ENCODE data around the gene CDK15. TPM values are rescaled to one million over a fixed set of nuclear protein-coding genes. Genes with fewer than 3 reads are reported as not detected.

The CDK15 gene
- total RNA-seq, 4 donors from 2014 or later = 0.11 to 0.29 TPM; not detected in 2

DNA sequence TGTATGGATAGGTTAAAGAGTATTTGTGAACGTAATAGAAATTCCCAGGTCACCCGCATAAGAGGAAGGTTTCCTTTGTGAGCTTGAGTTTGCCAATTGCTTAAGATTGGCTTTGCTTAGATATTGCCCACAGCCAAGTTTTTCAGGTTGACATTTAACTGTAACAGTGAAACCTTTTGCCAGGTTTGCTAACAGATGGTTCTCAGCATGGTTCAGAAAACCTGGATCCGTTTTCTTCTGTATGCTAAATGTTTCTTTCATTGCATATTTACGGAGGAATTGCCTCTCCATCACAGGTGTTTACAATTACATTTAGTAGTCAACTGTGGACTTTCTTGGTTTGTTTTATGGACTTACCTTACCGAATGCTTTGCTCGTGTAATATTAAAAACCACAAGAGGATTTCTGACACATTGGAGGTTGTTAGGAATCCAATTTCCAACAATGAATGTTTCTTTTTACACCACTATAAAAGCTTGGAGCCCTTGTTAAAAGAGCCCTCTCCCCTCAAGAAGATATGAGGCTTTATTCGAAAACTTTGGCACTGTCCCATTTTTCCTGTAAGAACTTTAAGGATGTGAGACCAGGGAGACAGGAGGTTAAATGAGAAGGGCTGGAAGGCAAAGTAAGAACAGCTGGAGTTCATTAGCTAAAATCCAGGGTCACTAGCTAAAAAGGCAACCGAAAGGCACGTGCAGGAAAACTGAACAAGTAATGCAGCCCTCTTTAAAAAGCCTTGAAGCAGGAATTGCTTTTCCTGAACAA is 7.8 kb downstream of the CDK15 start:
- Histone ChIP-seq H3K27ac (no peak overlapping the region), H3K27me3 (no peaks in the 10 kb centered on the region), H3K4me1 (no peaks in the 10 kb centered on the region), H3K36me3 (no peaks in the 10 kb centered on the region), H3K9me3 (no peaks in the 10 kb centered on the region), H3K4me3 (no peak overlapping the region)
- DNase-seq = no peak
- intact Hi-C loops (cut with DNase I; ENCODE audit: low total_unique reads) (no loop called here), in situ Hi-C loops (cut with MboI; ENCODE audit: low sequenced_read_pairs in 4 of 4) (no loop called here)
- TF ChIP-seq, protein P1, sequence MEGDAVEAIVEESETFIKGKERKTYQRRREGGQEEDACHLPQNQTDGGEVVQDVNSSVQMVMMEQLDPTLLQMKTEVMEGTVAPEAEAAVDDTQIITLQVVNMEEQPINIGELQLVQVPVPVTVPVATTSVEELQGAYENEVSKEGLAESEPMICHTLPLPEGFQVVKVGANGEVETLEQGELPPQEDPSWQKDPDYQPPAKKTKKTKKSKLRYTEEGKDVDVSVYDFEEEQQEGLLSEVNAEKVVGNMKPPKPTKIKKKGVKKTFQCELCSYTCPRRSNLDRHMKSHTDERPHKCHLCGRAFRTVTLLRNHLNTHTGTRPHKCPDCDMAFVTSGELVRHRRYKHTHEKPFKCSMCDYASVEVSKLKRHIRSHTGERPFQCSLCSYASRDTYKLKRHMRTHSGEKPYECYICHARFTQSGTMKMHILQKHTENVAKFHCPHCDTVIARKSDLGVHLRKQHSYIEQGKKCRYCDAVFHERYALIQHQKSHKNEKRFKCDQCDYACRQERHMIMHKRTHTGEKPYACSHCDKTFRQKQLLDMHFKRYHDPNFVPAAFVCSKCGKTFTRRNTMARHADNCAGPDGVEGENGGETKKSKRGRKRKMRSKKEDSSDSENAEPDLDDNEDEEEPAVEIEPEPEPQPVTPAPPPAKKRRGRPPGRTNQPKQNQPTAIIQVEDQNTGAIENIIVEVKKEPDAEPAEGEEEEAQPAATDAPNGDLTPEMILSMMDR (IDR thresholded peaks at IDR 0.05 in 4 of 5, conservative IDR thresholded peaks at IDR 0.05 in 1 of 5) = no peak
- TF ChIP-seq POLR2A (IDR thresholded peaks at IDR 0.05) = no peak
- no peak for ATAC-seq

DNA sequence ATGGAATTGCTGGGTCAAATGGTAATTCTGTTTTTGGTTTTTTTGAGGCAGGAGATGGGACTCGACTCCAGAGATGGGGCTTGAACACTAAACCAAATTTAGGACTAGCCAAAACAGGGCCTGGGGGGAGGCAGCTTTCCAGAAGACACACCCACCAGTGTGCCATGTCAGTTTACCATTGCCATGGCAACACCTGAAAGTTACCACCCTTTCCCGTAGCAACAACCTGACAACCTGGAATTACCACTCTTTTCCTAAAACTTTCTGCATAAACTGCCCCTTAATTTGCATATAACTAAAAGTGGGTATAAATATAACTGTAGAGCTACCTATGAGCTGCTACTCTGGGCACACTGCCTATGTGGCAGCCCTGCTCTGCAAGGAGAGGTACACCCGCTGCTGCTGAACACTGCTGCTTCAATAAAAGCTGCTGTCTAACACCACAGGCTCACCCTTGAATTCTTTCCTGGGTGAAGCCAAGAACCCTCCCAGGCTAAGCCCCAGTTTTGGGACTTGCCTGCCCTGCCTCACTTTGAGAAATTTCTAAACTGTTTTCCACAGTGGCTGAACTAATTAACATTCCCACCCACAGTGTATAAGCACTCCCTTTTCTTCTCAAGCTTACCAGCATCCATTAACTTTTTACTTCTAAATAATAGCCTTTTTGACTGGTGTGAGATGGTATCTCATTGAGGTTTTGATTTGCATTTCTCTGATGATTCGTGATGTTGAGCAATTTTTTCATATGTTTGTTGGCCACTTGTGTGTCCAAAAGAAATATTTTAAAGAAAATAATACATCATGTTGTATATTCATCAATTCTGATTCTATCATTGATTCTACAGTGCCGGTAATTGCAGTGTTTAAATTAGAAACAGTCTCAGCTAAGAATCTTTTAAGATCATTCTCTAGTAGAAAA is 10.6 kb downstream of the CDK15 start:
- H3K4me1 ChIP-seq = no peaks in the 10 kb centered on the region
- ATAC-seq = no peak
- H3K36me3 ChIP-seq = no peaks in the 10 kb centered on the region
- H3K4me3 ChIP-seq = no peak overlapping the region
- H3K27me3 ChIP-seq = no peaks in the 10 kb centered on the region
- TF ChIP-seq, protein P1 (IDR thresholded peaks at IDR 0.05 in 4 of 5, conservative IDR thresholded peaks at IDR 0.05 in 1 of 5) = no peak
- TF ChIP-seq POLR2A (IDR thresholded peaks at IDR 0.05) = no peak
- no peak overlapping the region for H3K27ac ChIP-seq
- DNase-seq = no peak
- H3K9me3 ChIP-seq = no peaks in the 10 kb centered on the region
- intact Hi-C loops (cut with DNase I; ENCODE audit: low total_unique reads) (no loop called here), in situ Hi-C loops (cut with MboI; ENCODE audit: low sequenced_read_pairs in 4 of 4) (no loop called here)

DNA sequence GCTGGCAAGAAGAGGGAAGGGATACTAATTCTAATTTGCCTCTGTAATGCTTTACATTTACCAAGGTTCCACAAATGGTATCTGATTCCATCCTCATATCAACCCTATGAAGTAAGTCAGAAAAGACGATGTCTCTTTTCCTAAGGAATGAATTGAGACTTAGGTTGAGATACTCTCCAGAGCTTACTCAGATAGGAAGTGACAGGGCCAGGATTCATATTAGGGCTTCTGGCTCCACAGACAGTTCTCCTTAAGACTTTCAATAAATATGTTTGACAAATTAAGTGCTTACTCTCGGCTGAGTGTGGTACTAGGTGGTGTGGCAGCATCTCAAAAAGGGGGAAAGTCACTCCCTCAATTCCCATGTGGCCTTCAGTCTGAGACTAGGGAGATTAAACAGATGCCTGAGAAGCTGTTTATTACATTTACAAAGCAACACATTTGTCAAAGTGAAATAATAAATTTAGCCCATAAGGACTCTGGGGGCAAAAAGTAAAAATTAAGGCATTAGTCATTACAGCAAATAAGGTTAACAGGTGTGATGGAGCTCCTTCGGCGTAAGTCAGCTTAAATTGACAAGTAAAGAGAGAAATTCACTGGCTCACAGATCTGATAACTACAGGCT is 14.2 kb downstream of the CDK15 start:
- no peak overlapping the region for H3K27ac ChIP-seq
- H3K4me3 ChIP-seq = no peak overlapping the region
- no peaks in the 10 kb centered on the region for H3K9me3 ChIP-seq
- TF ChIP-seq, protein P1 (IDR thresholded peaks at IDR 0.05 in 4 of 5, conservative IDR thresholded peaks at IDR 0.05 in 1 of 5) = no peak
- TF ChIP-seq POLR2A (IDR thresholded peaks at IDR 0.05) = no peak
- DNase-seq (no peak), ATAC-seq (no peak)
- no peaks in the 10 kb centered on the region for H3K4me1 ChIP-seq
- in situ Hi-C loops (cut with MboI; ENCODE audit: low sequenced_read_pairs in 4 of 4) = no loop called here
- intact Hi-C loops (cut with DNase I; ENCODE audit: low total_unique reads) = no loop called here
- H3K36me3 ChIP-seq = no peaks in the 10 kb centered on the region
- H3K27me3 ChIP-seq = no peaks in the 10 kb centered on the region

DNA sequence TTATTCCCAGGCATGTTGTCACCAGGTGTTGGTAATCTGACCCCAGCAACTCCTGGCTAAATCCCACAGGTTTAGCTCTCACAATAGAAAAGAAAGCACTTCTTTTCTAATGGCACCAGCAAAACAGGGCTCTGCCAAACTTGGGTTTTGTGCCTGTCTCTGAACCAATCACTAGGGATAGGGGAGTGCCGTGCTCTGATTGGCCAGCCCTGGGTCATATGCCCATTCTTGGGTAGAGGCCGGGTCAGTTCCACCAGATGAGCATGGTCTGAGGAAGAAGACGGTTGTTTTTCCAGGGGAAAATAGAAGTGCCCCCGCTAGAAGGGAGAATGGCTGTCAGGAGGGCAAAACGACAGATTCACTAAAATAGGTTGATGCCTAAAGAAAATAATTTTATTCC is 14.7 kb downstream of the CDK15 start:
- DNase-seq (no peak), ATAC-seq (no peak)
- Histone ChIP-seq H3K27ac (no peak overlapping the region), H3K9me3 (no peaks in the 10 kb centered on the region), H3K27me3 (no peaks in the 10 kb centered on the region), H3K4me3 (no peak overlapping the region), H3K36me3 (no peaks in the 10 kb centered on the region), H3K4me1 (no peaks in the 10 kb centered on the region)
- TF ChIP-seq, protein P1 (IDR thresholded peaks at IDR 0.05 in 4 of 5, conservative IDR thresholded peaks at IDR 0.05 in 1 of 5) = no peak
- TF ChIP-seq POLR2A (IDR thresholded peaks at IDR 0.05) = no peak
- intact Hi-C loops (cut with DNase I; ENCODE audit: low total_unique reads) (no loop called here), in situ Hi-C loops (cut with MboI; ENCODE audit: low sequenced_read_pairs in 4 of 4) (no loop called here)

All from gastrocnemius medialis (tissue), 4 donors.